ENCODE data around the gene FAM174B. TPM values are rescaled to one million over a fixed set of nuclear protein-coding genes. Genes with fewer than 3 reads are reported as not detected.

Gene FAM174B
- total and polyA plus RNA-seq, 7 donors, result 7.6 to 22.1 (median 11.0) TPM

DNA sequence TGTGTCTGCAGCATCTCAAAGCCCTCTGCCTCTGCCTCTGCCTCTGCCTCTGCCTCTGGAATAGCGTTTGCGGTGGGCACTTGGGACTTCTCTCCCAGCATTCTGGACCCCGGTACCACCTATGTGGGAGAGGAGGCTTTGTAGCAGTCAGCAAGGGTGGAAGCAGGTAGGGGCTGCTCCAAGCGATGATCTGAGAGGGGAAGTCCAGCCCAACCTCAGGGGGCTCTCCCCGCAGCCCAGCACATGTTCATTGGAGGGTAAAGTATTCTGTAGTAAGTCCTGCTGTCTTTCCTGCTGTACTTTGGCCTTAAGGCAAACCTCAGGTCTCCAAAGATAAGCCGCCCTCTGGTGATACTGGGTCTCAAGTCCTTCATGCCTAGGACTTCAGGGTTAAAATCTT lies 68.6 kb downstream of the FAM174B start:
- TF ChIP-seq, protein P1, sequence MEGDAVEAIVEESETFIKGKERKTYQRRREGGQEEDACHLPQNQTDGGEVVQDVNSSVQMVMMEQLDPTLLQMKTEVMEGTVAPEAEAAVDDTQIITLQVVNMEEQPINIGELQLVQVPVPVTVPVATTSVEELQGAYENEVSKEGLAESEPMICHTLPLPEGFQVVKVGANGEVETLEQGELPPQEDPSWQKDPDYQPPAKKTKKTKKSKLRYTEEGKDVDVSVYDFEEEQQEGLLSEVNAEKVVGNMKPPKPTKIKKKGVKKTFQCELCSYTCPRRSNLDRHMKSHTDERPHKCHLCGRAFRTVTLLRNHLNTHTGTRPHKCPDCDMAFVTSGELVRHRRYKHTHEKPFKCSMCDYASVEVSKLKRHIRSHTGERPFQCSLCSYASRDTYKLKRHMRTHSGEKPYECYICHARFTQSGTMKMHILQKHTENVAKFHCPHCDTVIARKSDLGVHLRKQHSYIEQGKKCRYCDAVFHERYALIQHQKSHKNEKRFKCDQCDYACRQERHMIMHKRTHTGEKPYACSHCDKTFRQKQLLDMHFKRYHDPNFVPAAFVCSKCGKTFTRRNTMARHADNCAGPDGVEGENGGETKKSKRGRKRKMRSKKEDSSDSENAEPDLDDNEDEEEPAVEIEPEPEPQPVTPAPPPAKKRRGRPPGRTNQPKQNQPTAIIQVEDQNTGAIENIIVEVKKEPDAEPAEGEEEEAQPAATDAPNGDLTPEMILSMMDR (IDR thresholded peaks at IDR 0.05), result no peak
- WGBS, 3 donors, result 87 to 92% (median 90%) methylated on average over 6 of the region's 6 CpGs
- H3K9me3 ChIP-seq, result no peaks in the 10 kb centered on the region
- H3K36me3 ChIP-seq (ENCODE audit: insufficient read depth in 1 of 2, low read depth in 1 of 2), result no peaks in the 10 kb centered on the region
- DNase-seq, result no peak
- ATAC-seq, result no peak
- intact Hi-C loops (cut with DNase I), result no loop called here
- no peaks in the 10 kb centered on the region for H3K4me1 ChIP-seq
- no peak overlapping the region for H3K4me3 ChIP-seq
- no peak overlapping the region for H3K27ac ChIP-seq
- no peaks in the 10 kb centered on the region for H3K27me3 ChIP-seq (ENCODE audit: insufficient read depth in 3 of 3, low read length in 2 of 3)

GRCh38 chr15:92586383-92586942 lies 69.1 kb downstream of the FAM174B start:
- WGBS, 3 donors, result 82 to 93% (median 87%) methylated on average over 8 of the region's 8 CpGs
- H3K4me1 ChIP-seq, result no peaks in the 10 kb centered on the region
- H3K4me3 ChIP-seq, result no peak overlapping the region
- TF ChIP-seq, protein P1 (IDR thresholded peaks at IDR 0.05), result no peak
- DNase-seq (no peak), ATAC-seq (no peak)
- H3K27me3 ChIP-seq (ENCODE audit: insufficient read depth in 3 of 3, low read length in 2 of 3), result no peaks in the 10 kb centered on the region
- intact Hi-C loops (cut with DNase I), result no loop called here
- H3K27ac ChIP-seq, result no peak overlapping the region
- no peaks in the 10 kb centered on the region for H3K9me3 ChIP-seq
- H3K36me3 ChIP-seq (ENCODE audit: insufficient read depth in 1 of 2, low read depth in 1 of 2), result no peaks in the 10 kb centered on the region

- Histone ChIP-seq H3K9me3 (no peaks in the 10 kb centered on the region), H3K36me3 (ENCODE audit: insufficient read depth in 1 of 2, low read depth in 1 of 2) (no peaks in the 10 kb centered on the region), H3K4me3 (no peak overlapping the region), H3K4me1 (no peaks in the 10 kb centered on the region), H3K27me3 (ENCODE audit: insufficient read depth in 3 of 3, low read length in 2 of 3) (no peaks in the 10 kb centered on the region), H3K27ac (no peak overlapping the region)
- ATAC-seq (peak in 3 of 4 donors; percentile 38 to 63 (median 48)), DNase-seq (peak in 1 of 2 donors; percentile 60)
- 70 to 79% (median 72%) methylated on average over 4 of the region's 4 CpGs for WGBS, 3 donors
- intact Hi-C loops (cut with DNase I), result no loop called here
- TF ChIP-seq, protein P1 (IDR thresholded peaks at IDR 0.05), result no peak
These were observed 71.5 kb downstream of the FAM174B start for GRCh38 chr15:92584105-92584504.

- H3K9me3 ChIP-seq, result no peaks in the 10 kb centered on the region
- H3K36me3 ChIP-seq (ENCODE audit: insufficient read depth in 1 of 2, low read depth in 1 of 2), result no peaks in the 10 kb centered on the region
- no peak overlapping the region for H3K4me3 ChIP-seq
- ATAC-seq (peak in 2 of 4 donors; percentile 28 to 35), DNase-seq (no peak)
- 78 to 81% (median 80%) methylated on average over 19 of the region's 19 CpGs for WGBS, 3 donors
- H3K4me1 ChIP-seq, result no peaks in the 10 kb centered on the region
- TF ChIP-seq, protein P1 (IDR thresholded peaks at IDR 0.05), result no peak
- no peaks in the 10 kb centered on the region for H3K27me3 ChIP-seq (ENCODE audit: insufficient read depth in 3 of 3, low read length in 2 of 3)
- intact Hi-C loops (cut with DNase I), result no loop called here
- no peak overlapping the region for H3K27ac ChIP-seq
These were observed 72.2 kb downstream of the FAM174B start for GRCh38 chr15:92583096-92584034.
